ENCODE measurements around the gene DYRK3. TPM values are rescaled to one million over a fixed set of nuclear protein-coding genes. Genes with fewer than 3 reads are reported as not detected.
A peak's percentile ranks its signal among the peaks of the same experiment; 100 is the strongest.
"Not testable (repeated sequence)": the region's sequence is repeated elsewhere in the genome, so short reads cannot be mapped to it uniquely, and the experiment has no call there.

DYRK3 gene
- 12.5 and 13.8 TPM in 2 replicates for total RNA-seq (2014; rRNA removed; shearing (Covaris generic))

GRCh38 chr1:206635080-206635977, at the start of gene DYRK3:
DYRK3 (plus strand) TSS chr1:206635536; CDS start chr1:206635704, 168 bp downstream.
- DNase-seq (ENCODE audit: low read depth): peak; percentile 91

DNA sequence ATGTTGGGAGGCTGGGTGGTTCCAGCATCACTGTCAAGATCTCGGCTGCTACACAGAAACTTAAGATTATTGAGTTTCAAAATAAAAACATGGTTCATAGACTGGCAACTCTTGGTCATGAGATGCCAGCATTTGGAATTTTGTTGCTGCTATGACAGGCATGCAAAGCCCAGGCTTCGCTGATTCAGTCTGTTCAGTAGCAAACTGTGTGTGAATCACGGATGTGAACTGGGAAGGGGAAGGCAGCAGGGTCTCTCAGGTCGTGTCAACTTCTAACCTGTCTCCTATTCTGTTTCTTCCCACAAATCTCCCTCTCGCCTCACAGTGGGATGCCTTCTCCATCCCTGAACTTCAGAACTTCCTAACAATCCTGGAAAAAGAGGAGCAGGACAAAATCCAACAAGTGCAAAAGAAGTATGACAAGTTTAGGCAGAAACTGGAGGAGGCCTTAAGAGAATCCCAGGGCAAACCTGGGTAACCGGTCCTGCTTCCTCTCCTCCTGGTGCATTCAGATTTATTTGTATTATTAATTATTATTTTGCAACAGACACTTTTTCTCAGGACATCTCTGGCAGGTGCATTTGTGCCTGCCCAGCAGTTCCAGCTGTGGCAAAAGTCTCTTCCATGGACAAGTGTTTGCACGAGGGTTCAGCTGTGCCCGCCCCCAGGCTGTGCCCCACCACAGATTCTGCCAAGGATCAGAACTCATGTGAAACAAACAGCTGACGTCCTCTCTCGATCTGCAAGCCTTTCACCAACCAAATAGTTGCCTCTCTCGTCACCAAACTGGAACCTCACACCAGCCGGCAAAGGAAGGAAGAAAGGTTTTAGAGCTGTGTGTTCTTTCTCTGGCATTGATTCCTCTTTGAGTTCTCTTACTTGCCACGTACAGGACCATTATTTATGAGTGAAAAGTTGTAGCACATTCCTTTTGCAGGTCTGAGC, 48.6 kb upstream of the DYRK3 start:
- no peak for DNase-seq (ENCODE audit: low read depth)

DNA sequence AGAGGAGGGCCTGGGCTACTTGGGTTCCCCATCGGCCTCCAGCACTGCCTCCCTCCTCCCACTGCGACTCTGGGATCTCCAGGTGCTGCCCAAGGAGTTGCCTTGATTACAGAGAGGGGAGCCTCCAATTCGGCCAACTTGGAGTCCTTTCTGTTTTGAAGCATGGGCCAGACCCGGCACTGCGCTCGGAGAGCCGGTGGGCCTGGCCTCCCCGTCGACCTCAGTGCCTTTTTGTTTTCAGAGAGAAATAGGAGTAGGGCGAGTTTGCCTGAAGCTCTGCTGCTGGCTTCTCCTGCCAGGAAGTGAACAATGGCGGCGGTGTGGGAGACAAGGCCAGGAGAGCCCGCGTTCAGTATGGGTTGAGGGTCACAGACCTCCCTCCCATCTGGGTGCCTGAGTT, 47.4 kb upstream of the DYRK3 start:
- no peak for DNase-seq (ENCODE audit: low read depth)

- no peak for DNase-seq (ENCODE audit: low read depth)
Observed at GRCh38 chr1:206588492-206588891, 46.8 kb upstream of the DYRK3 start.

DNA sequence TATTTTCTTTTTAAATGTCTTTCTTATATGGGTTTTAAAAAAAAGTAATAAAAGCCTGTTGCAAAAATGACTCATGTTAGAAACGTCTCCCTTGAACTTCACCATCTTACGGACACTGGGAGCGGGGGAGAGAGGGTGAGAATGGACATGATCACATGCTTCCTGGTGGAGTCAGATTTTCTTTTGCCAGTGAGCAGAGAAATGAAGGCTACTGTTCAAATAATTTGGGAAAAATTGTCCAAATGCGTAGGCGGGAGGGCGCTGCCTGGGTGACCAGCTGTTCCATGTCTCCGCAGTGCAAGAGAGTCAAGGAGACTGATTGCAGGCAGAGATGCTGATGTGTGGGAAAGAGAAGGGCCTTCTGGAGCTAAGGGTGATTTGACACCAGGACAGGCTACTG, 46.1 kb upstream of the DYRK3 start:
- peak; percentile 88 for DNase-seq (ENCODE audit: low read depth)

GRCh38 chr1:206590025-206590758, 45.1 kb upstream of the DYRK3 start:
- peak; percentile 83 for DNase-seq (ENCODE audit: low read depth)

- DNase-seq (ENCODE audit: low read depth): peak; percentile 23
Observed at GRCh38 chr1:206591226-206591625, 44.1 kb upstream of the DYRK3 start.

- no peak for DNase-seq (ENCODE audit: low read depth)
Observed at GRCh38 chr1:206591696-206592095, 43.6 kb upstream of the DYRK3 start.

GRCh38 chr1:206593351-206593925, 41.9 kb upstream of the DYRK3 start:
- no peak for DNase-seq (ENCODE audit: low read depth)

GRCh38 chr1:206595581-206596318, 39.6 kb upstream of the DYRK3 start:
- DNase-seq (ENCODE audit: low read depth): no peak

GRCh38 chr1:206596319-206596666, 39.0 kb upstream of the DYRK3 start:
- DNase-seq (ENCODE audit: low read depth): no peak

DNA sequence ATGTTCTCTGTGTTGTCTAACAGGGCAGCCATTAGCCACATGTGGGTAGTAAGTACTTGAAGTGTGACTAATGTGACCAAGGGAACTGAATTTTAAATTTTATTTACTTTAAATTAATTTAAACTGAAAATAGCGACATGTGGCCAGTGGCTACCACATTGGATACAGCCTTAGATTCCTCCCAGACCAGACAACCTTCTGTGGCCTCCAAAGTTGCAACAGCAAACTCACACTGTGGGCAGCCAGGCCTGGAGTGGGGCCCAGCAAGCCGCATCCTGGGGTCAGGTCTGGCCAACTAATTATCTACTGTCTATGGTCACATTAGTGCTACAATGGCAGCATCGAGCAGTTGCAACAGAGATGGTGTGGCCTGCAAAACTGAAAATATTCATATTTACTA, 34.8 kb upstream of the DYRK3 start:
- DNase-seq (ENCODE audit: low read depth): no peak

DNA sequence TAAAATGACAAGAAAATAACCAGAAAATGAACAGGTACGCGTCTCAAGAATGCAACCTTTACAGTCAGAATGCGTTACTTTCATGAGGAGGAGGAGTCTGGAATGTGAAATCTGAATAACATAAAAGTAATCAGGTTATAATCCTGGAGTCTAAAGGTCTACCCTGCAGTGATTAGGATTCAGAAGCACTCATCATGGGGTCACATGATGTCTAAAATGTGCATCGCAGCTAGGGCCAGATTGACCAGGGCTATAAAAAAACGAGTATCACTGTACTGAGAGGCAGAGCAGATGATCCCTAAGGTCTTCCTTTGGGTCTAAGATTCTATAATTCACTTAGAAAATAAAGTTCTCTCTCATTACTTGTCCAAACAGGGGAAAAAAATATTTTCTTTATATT, 30.5 kb upstream of the DYRK3 start:
- DNase-seq (ENCODE audit: low read depth): no peak

DNA sequence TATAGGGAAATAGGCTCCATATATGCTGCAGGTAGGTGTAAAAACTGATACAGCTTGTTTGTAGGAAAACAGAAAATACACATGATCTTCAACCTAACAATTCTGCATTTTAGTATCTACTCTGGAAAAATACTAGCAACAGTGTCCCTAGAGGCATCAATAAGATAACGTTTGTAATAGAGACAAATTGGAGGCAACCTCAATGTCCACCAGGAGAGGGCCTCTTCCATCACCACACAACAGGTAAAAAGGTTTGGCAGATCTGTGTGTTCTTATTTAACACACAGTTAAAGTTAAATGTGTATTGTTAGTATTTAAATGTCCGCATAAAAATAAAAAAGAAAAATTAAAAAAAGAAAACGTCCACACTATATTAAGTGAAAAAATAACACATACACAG, 28.5 kb upstream of the DYRK3 start:
- peak; percentile 13 for DNase-seq (ENCODE audit: low read depth)

DNA sequence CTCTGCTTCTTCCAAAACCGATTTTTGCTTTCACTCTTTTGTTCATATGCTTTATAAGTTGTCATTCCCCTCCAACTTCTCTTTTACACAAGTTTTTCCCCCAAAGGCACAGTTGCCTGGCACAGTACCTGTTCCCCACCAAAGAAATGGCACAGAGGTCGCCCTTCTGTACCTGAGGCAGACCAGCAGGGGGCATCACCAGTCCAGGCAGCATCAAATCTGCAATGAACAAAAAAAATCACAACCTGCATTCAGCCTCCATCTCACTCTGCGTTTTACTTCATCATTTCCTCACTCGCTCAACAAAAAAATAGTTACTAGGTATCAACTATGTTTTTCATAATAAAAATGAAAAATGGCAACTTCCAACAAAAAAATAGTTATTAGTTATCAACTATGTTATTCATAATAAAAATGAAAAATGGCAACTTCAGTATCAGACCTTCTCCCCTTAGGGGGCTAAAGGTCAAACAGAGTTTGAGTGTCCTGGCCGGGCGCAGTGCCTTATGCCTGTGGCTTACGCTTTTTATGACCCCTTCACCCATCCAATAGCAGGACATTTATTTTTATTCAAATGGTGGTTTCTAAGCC, 27.1 kb upstream of the DYRK3 start:
- DNase-seq (ENCODE audit: low read depth): peak; percentile 27

DNA sequence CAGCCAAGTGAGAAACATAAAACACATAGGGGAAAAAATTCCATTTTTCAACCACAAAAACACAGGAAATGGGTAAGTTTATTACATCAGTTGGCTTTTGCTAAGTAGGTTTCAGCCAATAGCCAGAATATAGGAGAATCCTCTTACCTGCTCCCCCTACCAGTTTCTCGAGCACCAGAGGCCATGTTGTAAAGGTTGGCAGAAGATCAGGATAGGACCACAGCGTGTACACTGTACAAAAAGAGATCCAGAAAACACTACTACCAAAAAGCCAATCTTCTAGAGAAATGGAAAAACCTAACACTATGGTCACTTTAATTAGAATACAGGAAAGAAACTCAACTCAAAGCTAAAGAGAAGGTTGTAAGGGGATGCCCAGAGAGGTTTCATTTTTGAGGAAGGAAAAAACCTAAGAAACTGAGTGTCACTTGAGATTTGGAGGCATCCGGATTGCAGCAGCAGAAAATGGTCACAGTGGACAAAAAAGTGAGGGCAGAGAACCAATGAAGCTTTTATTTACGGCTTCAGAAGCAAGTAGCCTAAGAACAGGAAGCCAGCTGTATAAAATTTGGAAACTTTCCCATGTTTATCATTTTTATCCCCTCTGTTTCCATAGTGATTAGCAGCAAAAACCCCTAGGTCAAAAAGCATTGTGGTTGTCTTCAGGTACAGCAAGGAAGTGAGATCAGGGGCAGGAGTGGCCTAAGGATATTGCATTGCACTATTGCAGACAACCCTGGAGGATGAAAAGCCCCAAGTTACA, 25.9 kb upstream of the DYRK3 start:
- no peak for DNase-seq (ENCODE audit: low read depth)

DNA sequence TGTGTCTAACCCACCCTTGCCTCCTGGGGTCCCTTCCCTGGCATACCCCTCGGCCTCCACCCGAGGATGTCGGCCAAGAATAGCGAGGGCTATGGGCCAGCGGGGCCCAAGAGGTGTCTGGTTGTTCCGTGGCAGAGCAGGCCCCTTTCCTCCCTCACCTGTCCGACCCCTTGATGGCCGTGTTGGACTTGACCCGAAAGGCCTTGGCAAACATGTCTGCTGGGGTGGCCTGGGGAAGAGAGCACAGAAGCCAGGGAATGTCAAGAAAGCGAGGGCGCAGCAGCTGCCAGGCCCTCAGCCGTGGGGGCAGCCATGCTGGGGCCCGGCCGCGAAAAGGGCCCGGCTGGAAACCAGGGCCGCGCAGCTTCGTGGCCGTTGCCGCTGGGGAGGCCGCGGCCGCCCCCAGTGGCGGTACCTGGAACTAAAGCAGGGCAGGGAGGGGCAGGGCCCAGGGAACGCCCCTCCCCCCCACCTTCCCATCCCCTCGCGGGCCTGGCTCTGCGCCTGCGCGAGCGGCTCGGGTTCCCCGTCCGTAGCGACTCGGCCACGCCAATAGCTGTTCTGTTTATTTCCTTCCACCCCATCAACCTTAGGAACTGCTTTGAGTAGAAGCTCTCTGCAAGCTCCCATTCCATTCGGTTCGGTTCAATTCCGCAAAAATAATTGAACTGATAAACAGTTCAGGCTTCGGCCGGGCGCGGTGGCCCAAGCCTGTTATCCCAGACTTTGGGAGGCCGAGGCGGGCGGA, 23.0 kb upstream of the DYRK3 start, which contains the start of gene EIF2D:
Gene EIF2D (minus strand): TSS at position 337 of the 748 bp plus-strand sequence. CDS start 123 bp downstream, at position 214.
- DNase-seq (ENCODE audit: low read depth): peak; percentile 89

DNA sequence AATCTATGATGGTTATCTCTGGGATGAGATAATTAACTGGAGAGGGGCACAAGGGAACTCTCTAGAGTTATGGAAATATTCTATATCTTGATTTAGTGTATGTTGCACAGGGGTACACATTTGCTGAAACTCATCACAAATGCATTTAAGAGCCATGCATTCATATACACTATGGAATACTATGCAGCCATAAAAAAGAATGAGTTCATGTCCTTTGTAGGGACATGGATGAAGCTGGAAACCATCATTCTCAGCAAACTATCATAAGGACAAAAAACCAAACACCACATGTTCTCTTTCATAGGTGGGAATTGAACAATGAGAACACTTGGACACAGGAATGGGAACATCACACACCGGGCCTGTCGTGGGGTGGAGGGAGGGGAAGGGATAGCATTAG, 8.9 kb upstream of the DYRK3 start:
- DNase-seq (ENCODE audit: low read depth): not testable (repeated sequence)

GRCh38 chr1:206628916-206629315, 6.4 kb upstream of the DYRK3 start:
- DNase-seq (ENCODE audit: low read depth): no peak
